ENCODE measurements around the gene MARCHF2.

DNA sequence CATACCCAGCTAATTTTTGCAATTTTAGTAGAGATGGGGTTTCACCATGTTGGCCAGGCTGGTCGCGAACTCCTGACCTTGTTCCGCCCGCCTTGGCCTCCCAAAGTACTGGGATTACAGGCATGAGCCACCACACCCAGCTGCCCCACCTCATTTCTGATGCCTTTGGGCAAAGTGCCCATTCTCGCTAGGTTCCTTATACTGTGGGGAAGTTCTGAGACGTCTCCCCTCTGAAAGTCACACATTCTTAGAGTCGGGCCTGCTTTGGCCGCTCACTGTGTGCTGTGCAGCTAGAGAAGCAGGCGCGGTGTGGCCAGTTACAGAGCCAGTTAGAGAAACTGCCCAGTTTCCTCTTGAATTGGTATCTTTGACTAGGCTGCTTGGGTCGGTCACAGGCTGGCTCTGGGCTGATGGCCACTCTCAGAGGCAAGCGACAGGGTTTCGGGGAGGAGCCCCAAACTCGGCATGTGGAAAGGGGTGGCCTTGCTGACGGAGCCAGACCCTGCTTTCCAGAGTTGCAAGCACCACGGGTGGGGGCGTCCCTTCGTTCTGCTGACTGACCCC, 71.3 kb downstream of the MARCHF2 start:
- TF ChIP-seq, protein P1, sequence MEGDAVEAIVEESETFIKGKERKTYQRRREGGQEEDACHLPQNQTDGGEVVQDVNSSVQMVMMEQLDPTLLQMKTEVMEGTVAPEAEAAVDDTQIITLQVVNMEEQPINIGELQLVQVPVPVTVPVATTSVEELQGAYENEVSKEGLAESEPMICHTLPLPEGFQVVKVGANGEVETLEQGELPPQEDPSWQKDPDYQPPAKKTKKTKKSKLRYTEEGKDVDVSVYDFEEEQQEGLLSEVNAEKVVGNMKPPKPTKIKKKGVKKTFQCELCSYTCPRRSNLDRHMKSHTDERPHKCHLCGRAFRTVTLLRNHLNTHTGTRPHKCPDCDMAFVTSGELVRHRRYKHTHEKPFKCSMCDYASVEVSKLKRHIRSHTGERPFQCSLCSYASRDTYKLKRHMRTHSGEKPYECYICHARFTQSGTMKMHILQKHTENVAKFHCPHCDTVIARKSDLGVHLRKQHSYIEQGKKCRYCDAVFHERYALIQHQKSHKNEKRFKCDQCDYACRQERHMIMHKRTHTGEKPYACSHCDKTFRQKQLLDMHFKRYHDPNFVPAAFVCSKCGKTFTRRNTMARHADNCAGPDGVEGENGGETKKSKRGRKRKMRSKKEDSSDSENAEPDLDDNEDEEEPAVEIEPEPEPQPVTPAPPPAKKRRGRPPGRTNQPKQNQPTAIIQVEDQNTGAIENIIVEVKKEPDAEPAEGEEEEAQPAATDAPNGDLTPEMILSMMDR (tag by site-specific recombination; IDR thresholded peaks at IDR 0.05): no peak
- TF ChIP-seq ZNF585B (tag by site-specific recombination; IDR thresholded peaks at IDR 0.05) (no peak), ZNF768 (tag by site-specific recombination; IDR thresholded peaks at IDR 0.05) (no peak), YY1 (tag by site-specific recombination; IDR thresholded peaks at IDR 0.05) (no peak), ZNF560 (tag by site-specific recombination; IDR thresholded peaks at IDR 0.05; ENCODE audit: borderline replicate concordance) (no peak), ZIC2 (tag by site-specific recombination; IDR thresholded peaks at IDR 0.05) (no peak)
- TF ChIP-seq, protein P2, sequence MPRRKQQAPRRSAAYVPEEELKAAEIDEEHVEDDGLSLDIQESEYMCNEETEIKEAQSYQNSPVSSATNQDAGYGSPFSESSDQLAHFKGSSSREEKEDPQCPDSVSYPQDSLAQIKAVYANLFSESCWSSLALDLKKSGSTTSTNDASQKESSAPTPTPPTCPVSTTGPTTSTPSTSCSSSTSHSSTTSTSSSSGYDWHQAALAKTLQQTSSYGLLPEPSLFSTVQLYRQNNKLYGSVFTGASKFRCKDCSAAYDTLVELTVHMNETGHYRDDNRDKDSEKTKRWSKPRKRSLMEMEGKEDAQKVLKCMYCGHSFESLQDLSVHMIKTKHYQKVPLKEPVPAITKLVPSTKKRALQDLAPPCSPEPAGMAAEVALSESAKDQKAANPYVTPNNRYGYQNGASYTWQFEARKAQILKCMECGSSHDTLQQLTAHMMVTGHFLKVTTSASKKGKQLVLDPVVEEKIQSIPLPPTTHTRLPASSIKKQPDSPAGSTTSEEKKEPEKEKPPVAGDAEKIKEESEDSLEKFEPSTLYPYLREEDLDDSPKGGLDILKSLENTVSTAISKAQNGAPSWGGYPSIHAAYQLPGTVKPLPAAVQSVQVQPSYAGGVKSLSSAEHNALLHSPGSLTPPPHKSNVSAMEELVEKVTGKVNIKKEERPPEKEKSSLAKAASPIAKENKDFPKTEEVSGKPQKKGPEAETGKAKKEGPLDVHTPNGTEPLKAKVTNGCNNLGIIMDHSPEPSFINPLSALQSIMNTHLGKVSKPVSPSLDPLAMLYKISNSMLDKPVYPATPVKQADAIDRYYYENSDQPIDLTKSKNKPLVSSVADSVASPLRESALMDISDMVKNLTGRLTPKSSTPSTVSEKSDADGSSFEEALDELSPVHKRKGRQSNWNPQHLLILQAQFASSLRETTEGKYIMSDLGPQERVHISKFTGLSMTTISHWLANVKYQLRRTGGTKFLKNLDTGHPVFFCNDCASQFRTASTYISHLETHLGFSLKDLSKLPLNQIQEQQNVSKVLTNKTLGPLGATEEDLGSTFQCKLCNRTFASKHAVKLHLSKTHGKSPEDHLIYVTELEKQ (tag by site-specific recombination; IDR thresholded peaks at IDR 0.05; ENCODE audit: borderline replicate concordance): no peak
